Mesodermal cell (in vitro differentiated cells): ENCODE data around the gene SS18L1.

Experiments used
- H3K27ac ChIP-seq: 2 replicates; pipeline ENCODE4 v1.7.0; 2013; ENCODE audit warnings: mild to moderate bottlenecking, low read depth, low read length, moderate library complexity; ENCODE audit not compliant: severe bottlenecking
- H3K36me3 ChIP-seq: 2 replicates; pipeline ENCODE4 v1.7.1; 2013; ENCODE audit warnings: mild to moderate bottlenecking, low read length, moderate library complexity; ENCODE audit not compliant: control insufficient read depth, insufficient read depth
- H3K4me1 ChIP-seq: one replicate; pipeline ENCODE4 v1.7.1; 2013; ENCODE audit warnings: mild to moderate bottlenecking, low read length; ENCODE audit not compliant: insufficient read depth, control insufficient read depth, poor library complexity, severe bottlenecking
- H3K4me3 ChIP-seq: 2 replicates; pipeline ENCODE4 v1.7.0; 2013; ENCODE audit warnings: low read length, control low read depth, mild to moderate bottlenecking; ENCODE audit not compliant: insufficient read depth, poor library complexity, severe bottlenecking; ENCODE audit errors: extremely low read depth
- H3K9me3 ChIP-seq: 2 replicates; pipeline ENCODE4 v1.7.1; 2013; ENCODE audit warnings: mild to moderate bottlenecking, low read length, moderate library complexity; ENCODE audit not compliant: control insufficient read depth
- WGBS, 2 experiments: methylation state at CpG; one replicate each; pipeline ENCODE4 v1.1.5; 2013; ENCODE audit warnings: missing lambda C conversion rate in 2 of 2; ENCODE audit not compliant: insufficient coverage in 2 of 2; 5-methylcytosine and 5-hydroxymethylcytosine counted together

The SS18L1 gene

GRCh38 chr20:62230696-62231095, 87.1 kb downstream of the SS18L1 start:
- H3K27ac ChIP-seq = no peak overlapping the region
- no peak overlapping the region for H3K4me3 ChIP-seq
- no peaks in the 10 kb centered on the region for H3K36me3 ChIP-seq
- WGBS, 2 experiments = 92 to 94% methylated on average over 10 of the region's 10 CpGs
- peaks cover 4% of the 10 kb centered on the region for H3K9me3 ChIP-seq
- H3K4me1 ChIP-seq = no peaks in the 10 kb centered on the region

GRCh38 chr20:62231292-62231691, 87.7 kb downstream of the SS18L1 start:
- Histone ChIP-seq H3K4me1 (no peaks in the 10 kb centered on the region), H3K36me3 (no peaks in the 10 kb centered on the region), H3K9me3 (peaks cover 4% of the 10 kb centered on the region), H3K4me3 (no peak overlapping the region), H3K27ac (no peak overlapping the region)
- WGBS, 2 experiments = 77 to 85% methylated on average over 6 of the region's 6 CpGs
